GM21526 (cell line): ENCODE measurements around the gene GAB1.

Source experiments
- ATAC-seq: cut with Tn5 transposase; IDR thresholded peaks from one replicate; pipeline ENCODE4 v1.9.1; 2021; ENCODE audit warnings: moderate library complexity; ENCODE audit not compliant: unreplicated experiment, low FRiP score

The GAB1 gene

DNA sequence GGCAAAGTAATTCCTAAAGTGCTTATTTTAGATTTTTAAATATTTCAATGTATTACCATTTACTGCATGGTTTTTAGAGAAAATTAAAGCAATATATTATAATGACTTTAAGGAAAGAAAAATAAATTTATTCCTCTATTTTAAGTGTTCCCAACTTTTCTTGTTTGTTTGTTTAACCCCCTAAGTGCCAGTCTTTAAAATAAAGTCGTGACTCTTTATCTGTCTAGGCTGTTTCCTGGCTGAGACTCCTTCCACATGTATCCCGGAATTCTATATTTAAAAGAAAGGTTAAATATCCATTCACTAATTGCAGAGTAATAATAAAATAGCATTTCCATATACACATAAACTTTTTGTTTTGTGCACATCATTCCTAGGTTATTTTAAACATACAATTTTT, 71.2 kb downstream of the GAB1 start:
- no peak for ATAC-seq

- ATAC-seq: no peak
Observed at GRCh38 chr4:143410015-143410414, 73.3 kb downstream of the GAB1 start.

GRCh38 chr4:143411527-143412419, 75.1 kb downstream of the GAB1 start:
- no peak for ATAC-seq

GRCh38 chr4:143412420-143412758, 75.7 kb downstream of the GAB1 start:
- no peak for ATAC-seq

- peak; percentile 71 for ATAC-seq
Observed at GRCh38 chr4:143417679-143418403, 81.2 kb downstream of the GAB1 start.

DNA sequence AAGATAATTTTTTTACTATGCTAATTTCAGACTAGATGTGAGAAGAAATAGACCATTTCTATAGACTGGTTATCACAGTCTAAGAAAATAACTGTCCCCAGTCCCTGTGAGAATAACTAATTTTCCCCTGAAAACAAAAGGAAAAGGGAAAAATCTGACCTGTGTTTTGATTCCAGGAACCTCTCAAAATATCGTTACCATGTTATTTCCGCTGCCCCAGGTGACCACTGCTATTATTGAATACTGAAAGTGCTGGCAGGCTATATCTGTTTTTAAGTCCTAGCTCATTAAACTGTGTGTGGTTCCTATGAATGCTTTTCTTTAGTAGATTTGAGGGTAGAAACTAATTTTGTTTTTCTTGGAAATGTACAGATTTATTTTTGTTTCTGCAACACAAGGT, 83.6 kb downstream of the GAB1 start:
- no peak for ATAC-seq

GRCh38 chr4:143421609-143422008, 84.9 kb downstream of the GAB1 start:
- ATAC-seq: no peak

DNA sequence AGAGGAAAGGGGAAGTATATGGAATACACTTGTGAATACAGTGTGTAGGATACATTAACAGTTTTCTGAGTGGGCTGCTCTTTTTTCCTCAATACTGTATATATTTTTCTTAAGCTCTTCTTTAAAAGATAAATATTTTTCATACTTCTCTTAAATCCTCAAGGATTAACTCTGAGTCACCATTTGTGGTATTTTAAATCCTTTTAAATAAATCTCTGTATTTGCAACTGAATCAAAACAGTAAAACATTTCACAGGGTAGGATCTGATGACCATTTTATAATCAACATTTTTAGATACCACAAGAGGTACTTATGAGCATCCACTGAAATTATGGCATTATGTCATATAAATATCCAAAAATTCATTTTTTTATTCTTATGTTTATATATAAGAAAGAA, 87.6 kb downstream of the GAB1 start:
- ATAC-seq: no peak

DNA sequence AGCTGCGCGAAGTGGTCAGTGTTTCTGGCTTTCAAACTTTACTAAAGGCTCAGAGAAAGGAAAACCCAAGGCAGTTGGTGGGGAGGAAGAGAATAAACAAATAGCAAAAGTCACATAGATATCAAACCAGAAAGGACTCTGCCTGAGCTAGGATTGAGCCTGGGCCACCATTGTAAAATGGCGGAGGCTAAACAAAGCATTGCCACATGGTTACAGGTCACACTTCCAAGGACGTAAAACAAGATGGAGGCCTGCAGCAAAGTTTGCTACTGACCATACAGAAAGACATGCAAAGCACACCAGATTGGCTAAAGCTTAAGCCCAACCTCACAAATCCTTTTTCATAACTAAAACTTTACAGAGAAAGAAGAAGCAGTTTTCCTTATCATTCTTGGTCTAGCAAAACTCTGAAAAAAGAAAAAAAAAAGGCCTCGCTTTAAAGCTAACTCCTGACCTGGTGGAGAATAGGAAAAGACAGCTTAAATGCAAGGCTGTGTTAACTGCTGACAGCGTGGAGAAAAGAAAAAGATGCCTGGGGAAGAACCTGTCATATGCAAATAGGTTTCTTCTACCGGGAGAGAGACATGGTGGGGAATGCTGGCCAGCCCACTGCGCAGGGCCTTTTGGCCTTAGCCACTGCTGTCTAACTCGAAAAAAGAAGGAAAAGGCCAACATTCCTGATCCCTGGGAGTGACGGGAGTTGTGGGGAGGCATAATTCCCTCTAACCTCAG, 95.0 kb downstream of the GAB1 start:
- no peak for ATAC-seq

GRCh38 chr4:143432258-143432591, 95.5 kb downstream of the GAB1 start:
- ATAC-seq: no peak

- ATAC-seq: no peak
Observed at GRCh38 chr4:143433231-143433630, 96.6 kb downstream of the GAB1 start.

DNA sequence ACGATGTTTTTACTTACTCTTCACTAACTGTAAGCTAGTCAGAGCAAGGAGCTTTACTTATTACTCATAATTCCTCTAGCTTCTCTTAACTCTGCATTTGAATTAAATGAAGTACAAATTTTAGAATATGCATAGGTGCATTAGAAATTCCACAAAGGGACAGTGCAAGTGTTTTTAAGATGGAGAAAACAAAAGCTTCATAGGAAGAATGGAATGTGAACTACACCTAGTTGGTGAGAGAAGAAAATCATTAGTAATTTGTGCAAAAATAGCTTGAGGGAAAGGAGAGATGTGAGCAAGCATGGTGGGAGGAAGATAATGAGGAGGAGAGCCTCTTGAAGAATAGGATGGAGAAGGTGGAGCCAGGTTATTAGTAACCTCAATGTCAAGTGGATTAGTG, 99.3 kb downstream of the GAB1 start:
- ATAC-seq: no peak

DNA sequence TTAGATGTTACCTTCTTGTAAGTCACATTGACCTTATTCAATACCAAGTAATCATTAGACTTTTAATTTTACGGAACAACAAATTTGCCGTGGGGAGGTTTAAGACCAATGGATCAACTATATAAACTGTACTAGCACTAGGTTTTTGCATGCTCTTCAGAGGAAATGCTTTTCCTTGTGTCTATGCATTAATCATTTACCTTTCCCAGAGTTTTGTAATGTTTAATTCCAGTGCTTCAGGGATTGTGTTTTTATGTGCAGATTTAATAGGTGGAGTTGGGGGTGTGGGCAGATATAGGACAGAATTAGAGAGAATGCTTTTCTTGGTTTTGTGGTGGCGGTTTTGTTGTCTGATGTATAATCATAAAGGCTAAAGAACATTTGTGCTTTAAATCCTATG, 100.8 kb downstream of the GAB1 start:
- ATAC-seq: no peak

DNA sequence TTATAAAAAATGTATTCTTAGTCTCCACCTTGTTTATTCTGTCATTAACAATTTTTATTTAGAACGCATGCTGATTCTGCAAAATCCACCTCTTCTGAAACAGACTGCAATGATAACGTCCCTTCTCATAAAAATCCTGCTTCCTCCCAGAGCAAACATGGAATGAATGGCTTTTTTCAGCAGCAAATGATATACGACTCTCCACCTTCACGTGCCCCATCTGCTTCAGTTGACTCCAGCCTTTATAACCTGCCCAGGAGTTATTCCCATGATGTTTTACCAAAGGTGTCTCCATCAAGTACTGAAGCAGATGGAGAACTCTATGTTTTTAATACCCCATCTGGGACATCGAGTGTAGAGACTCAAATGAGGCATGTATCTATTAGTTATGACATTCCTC, 101.3 kb downstream of the GAB1 start:
- ATAC-seq: no peak

DNA sequence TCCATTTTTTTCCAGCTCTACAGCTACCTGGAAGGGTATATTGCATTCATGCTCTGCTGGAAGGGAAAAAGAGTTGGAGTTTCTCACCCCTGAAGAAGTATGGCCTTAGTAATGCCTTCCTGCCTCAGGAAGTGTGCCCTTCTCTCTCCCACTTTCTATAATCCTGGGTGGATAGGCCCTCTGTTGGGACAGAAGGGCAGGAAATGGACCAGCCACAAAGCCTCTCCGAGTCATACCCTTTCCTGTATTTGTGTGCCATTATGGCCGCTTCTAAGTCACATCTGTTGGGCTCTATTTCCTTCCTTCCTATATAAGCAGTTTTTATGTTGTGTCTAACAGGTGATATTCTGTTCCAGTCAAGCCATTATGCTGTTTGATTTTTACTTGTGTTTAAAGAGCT, 102.0 kb downstream of the GAB1 start:
- ATAC-seq: no peak

DNA sequence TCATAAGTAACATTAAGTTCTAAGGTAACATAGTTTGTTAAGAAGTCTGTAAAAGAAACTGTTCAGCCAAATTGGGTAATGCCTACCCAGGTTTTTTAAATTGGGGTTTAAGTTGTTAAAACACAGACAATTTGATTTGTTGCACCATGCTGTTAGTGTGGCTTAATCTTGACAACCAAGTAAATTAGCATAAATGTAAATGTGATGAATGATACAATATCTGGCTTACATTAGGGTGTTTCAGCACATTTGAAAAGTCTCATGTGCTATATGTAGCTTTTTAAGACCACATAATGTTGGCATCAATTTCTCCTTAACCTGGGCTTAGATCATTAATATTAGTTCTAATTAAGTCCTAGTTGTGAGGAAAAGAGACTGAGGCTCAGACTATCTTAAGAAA, 104.4 kb downstream of the GAB1 start:
- no peak for ATAC-seq

DNA sequence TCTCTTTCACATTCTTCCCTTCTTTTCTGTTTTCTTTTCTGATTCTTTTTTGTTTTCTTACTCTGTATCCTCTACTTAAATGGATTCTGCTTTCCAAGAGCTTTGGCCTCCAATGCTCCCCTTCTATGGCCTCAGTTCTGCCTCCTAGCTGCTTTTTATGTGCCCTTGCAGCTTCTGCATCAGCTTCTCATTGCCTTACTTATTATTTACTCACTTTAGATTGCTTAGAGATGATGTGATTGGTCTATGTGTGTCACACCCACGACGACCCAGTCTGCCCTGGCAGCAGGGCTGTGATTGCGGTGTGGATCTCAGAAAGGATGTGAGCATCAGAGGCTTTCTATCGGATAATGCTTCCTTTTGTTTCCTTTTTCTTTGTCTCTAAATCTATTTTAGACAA, 105.0 kb downstream of the GAB1 start:
- ATAC-seq: no peak

DNA sequence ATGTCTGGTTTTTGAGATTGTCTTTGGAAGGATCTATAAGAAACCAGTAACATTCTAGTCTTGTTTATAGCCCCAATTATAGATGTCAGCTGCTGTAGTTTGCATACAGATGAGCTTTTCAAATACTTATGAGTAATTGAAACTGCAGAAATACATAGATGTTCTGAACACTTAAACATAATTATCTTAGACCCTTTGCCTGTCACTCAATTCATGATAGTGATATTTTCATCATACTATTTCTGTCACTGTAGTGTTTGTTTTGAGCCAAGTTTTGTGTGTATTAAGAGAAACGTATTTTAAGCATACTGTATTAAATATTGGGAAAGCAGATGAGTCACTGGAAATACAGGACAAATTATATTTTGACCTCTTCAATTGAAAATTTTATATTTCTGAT, 107.1 kb downstream of the GAB1 start:
- no peak for ATAC-seq

DNA sequence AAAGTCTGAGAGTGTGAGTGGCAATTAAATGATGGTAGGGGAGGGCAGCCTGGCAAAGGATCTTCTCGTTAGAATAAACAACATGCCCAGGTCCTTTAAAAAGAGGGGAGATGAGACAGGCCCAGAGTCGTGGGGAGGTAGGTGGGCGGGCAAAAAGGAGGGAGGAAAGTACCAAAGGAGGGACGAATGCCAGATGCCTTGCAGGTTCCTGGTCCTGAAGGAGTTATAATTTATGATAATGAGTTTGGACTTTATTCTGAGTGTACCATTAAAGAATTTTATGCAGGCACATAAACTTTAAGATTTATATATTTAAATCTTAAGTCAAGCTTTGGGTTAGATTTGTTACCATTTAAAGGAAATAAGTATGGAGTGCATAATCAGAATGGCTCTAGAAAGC, 114.5 kb downstream of the GAB1 start:
- ATAC-seq: no peak

GRCh38 chr4:143455211-143455610, 118.5 kb downstream of the GAB1 start:
- no peak for ATAC-seq

DNA sequence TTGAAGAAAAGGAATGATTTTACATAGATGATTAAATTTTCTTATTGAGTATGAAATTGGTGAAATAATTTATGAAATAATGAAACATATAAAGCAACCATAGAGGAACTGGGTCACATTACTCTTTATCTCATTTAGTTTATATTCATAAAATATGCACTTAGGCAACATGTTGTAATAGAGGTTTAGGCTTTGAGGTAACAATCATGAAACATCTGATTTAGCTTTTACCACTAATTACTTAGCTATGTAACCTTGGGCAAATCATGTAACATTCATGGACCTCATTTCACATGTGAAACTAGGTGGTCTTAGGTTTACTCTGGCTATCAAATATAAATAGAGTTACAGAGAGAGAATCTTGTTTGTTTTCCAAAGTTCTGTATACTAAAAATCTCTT, 122.3 kb downstream of the GAB1 start:
- no peak for ATAC-seq
